SH-SY5Y (cell line): Measurements from ENCODE around the gene CACNG7.

Experiments used
- GATA2 ChIP-seq: IDR thresholded peaks from 2 replicates; pipeline ENCODE4 v1.6.1; 2011; ENCODE audit warnings: mild to moderate bottlenecking, low read depth, low read length
- GATA3 ChIP-seq: IDR thresholded peaks from 2 replicates; pipeline ENCODE4 v1.6.1; 2011; ENCODE audit warnings: low read depth, mild to moderate bottlenecking, low read length, moderate library complexity

DNA sequence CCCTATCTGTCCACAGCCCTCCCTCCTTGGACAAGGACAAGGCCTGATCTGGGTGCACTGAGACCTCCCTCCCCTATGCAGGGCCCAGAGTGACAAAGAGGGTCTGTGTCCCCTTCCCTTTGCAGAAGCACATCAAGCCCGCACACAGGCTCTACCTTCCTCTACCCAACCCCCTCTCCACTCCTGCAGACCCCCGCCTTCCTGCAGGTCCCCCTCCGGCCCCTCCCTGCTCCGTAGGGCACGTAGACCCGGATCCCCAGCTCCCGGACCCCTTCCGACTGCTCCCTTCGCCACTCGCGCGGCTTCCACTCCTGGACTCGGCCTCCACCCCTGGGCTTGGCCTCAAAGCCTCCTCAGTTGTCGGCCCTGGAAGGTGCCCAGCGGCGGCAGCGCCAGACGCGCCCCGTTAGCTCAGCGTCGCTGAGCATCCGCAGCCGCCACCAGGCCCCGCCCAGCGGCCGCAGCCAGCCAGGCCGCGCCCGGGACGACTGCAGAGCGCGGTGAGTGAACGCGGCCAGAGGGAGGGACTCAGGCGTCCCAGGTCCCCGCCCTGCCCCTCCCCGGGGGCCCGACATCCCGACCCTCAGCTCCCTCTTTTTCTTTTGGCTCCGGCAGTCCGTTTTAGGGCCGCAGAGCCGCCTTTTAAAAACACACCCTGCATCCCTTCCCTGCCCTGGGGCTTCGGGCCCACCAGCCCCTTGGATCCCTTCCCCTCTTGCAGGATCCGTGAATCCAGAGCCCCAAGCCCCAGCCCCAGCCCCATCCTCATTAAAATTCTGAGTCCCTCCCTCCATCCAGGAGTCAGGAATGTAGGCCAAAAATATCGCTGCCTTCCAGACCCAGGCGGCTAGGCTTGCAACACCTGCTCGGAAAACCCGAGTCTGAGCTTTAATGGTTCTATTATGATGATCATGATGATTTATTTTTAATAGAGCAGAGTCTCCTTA, 42.9 kb upstream of the CACNG7 start:
- TF ChIP-seq GATA2 = no peak
- no peak for TF ChIP-seq GATA3
